Panc1 (cell line): Measurements from ENCODE around the gene GNB1.

Experiments
- CTCF ChIP-seq: fragments of 450-650 bp; IDR thresholded peaks from 2 replicates; pipeline ENCODE4 v1.5.1; 2017; ENCODE audit warnings: mild to moderate bottlenecking
- POLR2AphosphoS5 ChIP-seq: IDR thresholded peaks from 2 replicates; pipeline ENCODE4 v1.6.1; 2012; ENCODE audit warnings: mild to moderate bottlenecking, low read depth, low read length, moderate library complexity
- REST ChIP-seq, 2 experiments: IDR thresholded peaks; 2 replicates each; pipeline ENCODE4 v1.6.1; 2011 to 2012; ENCODE audit warnings: low read depth in 2 of 2, control low read depth in 1 of 2, low read length in 1 of 2, mild to moderate bottlenecking in 1 of 2, moderate library complexity in 1 of 2; ENCODE audit not compliant: insufficient read depth in 1 of 2

- TF ChIP-seq CTCF, result no peak
- TF ChIP-seq REST (IDR thresholded peaks at IDR 0.05; ENCODE audit: insufficient read depth in 1 of 2, low read depth in 2 of 2, low read length in 1 of 2), result no peak
- no peak for TF ChIP-seq POLR2AphosphoS5
Observed at GRCh38 chr1:1853593-1854257, 37.2 kb downstream of the GNB1 start.
